ENCODE data around the gene PRXL2B.

GRCh38 chr1:2563205-2563604, 23.4 kb upstream of the PRXL2B start:
- TF ChIP-seq POLR2A (IDR thresholded peaks at IDR 0.05; ENCODE audit: low read length), result no peak
- TF ChIP-seq GATA1 (IDR thresholded peaks at IDR 0.05; ENCODE audit: low read depth, low read length), result no peak
